Measurements from ENCODE around the gene NOS1AP.

- TF ChIP-seq, protein P1, sequence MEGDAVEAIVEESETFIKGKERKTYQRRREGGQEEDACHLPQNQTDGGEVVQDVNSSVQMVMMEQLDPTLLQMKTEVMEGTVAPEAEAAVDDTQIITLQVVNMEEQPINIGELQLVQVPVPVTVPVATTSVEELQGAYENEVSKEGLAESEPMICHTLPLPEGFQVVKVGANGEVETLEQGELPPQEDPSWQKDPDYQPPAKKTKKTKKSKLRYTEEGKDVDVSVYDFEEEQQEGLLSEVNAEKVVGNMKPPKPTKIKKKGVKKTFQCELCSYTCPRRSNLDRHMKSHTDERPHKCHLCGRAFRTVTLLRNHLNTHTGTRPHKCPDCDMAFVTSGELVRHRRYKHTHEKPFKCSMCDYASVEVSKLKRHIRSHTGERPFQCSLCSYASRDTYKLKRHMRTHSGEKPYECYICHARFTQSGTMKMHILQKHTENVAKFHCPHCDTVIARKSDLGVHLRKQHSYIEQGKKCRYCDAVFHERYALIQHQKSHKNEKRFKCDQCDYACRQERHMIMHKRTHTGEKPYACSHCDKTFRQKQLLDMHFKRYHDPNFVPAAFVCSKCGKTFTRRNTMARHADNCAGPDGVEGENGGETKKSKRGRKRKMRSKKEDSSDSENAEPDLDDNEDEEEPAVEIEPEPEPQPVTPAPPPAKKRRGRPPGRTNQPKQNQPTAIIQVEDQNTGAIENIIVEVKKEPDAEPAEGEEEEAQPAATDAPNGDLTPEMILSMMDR (conservative IDR thresholded peaks at IDR 0.05), result no peak
- TF ChIP-seq ZFX (IDR thresholded peaks at IDR 0.05), result no peak
Observed at GRCh38 chr1:162136760-162137159, 67.3 kb downstream of the NOS1AP start.

Measured in C4-2B (cell line).